Heart right ventricle (tissue), 16 donors: Measurements from ENCODE around the gene PRODH2. TPM values are rescaled to one million over a fixed set of nuclear protein-coding genes. Genes with fewer than 3 reads are reported as not detected.

Experiments used
- ATAC-seq, 8 donors: fragments of 200-7000 bp; cut with Tn5 transposase; one replicate each; pipeline ENCODE4 v1.9.1; 2020; ENCODE audit warnings: mild to moderate bottlenecking in 8 of 8, moderate library complexity in 8 of 8, moderate number of reproducible peaks in 1 of 8
- DNase-seq, 2 donors: peaks; one replicate each; pipeline ENCODE4 v3.0.0-alpha.2; 2020
- H3K27ac ChIP-seq, 10 donors: fragments of 200-600 bp; sonication (generic) in 2 of 10; one replicate each; pipeline versions ENCODE4 v1.5.0 to v1.8.0; 2020 to 2022; ENCODE audit warnings: mild to moderate bottlenecking in 3 of 10
- H3K27me3 ChIP-seq, 7 donors: fragments of 200-600 bp; one replicate each; pipeline ENCODE4 v1.8.0; 2021 to 2022; ENCODE audit warnings: mild to moderate bottlenecking in 2 of 7
- H3K36me3 ChIP-seq, 9 donors: fragments of 200-600 bp; sonication (generic) in 1 of 9; one replicate each; pipeline versions ENCODE4 v1.5.0 to v1.8.0; 2020 to 2022; ENCODE audit warnings: mild to moderate bottlenecking in 2 of 9
- H3K4me1 ChIP-seq, 9 donors: fragments of 200-600 bp; sonication (generic) in 1 of 9; one replicate each; pipeline versions ENCODE4 v1.5.0 to v1.8.0; 2020 to 2022; ENCODE audit warnings: mild to moderate bottlenecking in 4 of 9
- H3K4me3 ChIP-seq, 10 donors: fragments of 200-600 bp; sonication (generic) in 2 of 10; one replicate each; pipeline versions ENCODE4 v1.5.0 to v1.8.0; 2020 to 2022; ENCODE audit warnings: mild to moderate bottlenecking in 7 of 10, moderate library complexity in 2 of 10
- H3K9me3 ChIP-seq, 11 donors: fragments of 200-600 bp in 10 of 11; sonication (generic) in 2 of 11; one replicate each; pipeline versions ENCODE4 v1.5.0 to v1.8.0; 2013 to 2022; ENCODE audit warnings: mild to moderate bottlenecking in 2 of 11, control low read depth in 1 of 11, moderate library complexity in 1 of 11
- WGBS, 2 donors: extraction: QIAGEN DNeasy Blood & Tissue Kit; methylation state at CpG; one replicate each; pipeline ENCODE4 v1.1.7; 2013; ENCODE audit warnings: inconsistent platforms in 1 of 2; 5-methylcytosine and 5-hydroxymethylcytosine counted together
- intact Hi-C, 10 donors: fragments of 100-400 bp; cut with DNase I; formaldehyde crosslinking; loops; one replicate each; pipeline versions ENCODE4 v1.11.1 to v1.14.2; 2022
- long read RNA-seq, 3 donors: library from polyadenylated mRNA; unstranded; transcript quantifications; one replicate each; pipeline ENCODE4 v2.0.0, GENCODE V29; 2020 to 2021
- polyA plus RNA-seq, 2 donors: library from polyadenylated mRNA; stranded (reverse); fragments of 200-250 nt; gene quantifications; one replicate each; pipeline ENCODE4 v1.2.3, GENCODE V29; 2013
- total RNA-seq, 10 donors: library from RNA; stranded (reverse); fragmentation: NEBNext Ultra II Directional in 3 of 10; extraction: Animal tissue kit (Norgen Biotek cat#: 25700) in 3 of 10; gene quantifications; one replicate each; pipeline versions ENCODE4 v1.2.1 to v1.2.4, GENCODE V29; 2021 to 2023
- TF ChIP-seq, protein P1 (sequence below), 9 donors: fragments of 200-600 bp; sonication (generic) in 2 of 9; IDR thresholded peaks; one replicate each; pipeline versions ENCODE4 v1.5.0 to v1.8.0; 2021 to 2022; ENCODE audit warnings: antibody characterized with exemption in 9 of 9, mild to moderate bottlenecking in 5 of 9, moderate library complexity in 1 of 9
- donor health status: Arrhythmogenic right ventricular cardiomyopathy.
- donor health status: ischemic (EF 13 %, LVEDD 7.1; RV severe dilation, severe dysfunction).
- donor health status: healthy with polysubstance abuse.
- donor health status: DM: no; HTN: yes; CAD: no.
- donor health status: DM: no; HTN: no; CAD: no.
- donor health status: ischemic (EF 25% LVEDD 6.9; RV normal size, moderate dysfunction).
- donor health status: ischemic (EF 25% LVEDD 5.7; RV mildly dilated, moderate dysfunction).
- donor health status: healthy.
- donor health status: DM: yes; HTN: yes; CAD: no.
- donor health status: Ischemic cardiomyopathy.
- donor health status: ischemic (EF 35%, LVEDD 5.7; RV mildly dilated, moderate dysfunction).
- donor health status: nonischemic (EF 11% LVEDD 7.7; RV severe dilation, severe dysfunction).
- donor health status: DM: yes; HTN: yes; CAD: no.
- donor health status: PGD.
- donor health status: ischemic (EF 29% LVEDD 5.4; RV normal size, mild dysfunction).
- donor health status: nonischemic (EF 23%, LVEDD 6.1; RV moderate dilation, normal function).

PRODH2 gene, protein sequence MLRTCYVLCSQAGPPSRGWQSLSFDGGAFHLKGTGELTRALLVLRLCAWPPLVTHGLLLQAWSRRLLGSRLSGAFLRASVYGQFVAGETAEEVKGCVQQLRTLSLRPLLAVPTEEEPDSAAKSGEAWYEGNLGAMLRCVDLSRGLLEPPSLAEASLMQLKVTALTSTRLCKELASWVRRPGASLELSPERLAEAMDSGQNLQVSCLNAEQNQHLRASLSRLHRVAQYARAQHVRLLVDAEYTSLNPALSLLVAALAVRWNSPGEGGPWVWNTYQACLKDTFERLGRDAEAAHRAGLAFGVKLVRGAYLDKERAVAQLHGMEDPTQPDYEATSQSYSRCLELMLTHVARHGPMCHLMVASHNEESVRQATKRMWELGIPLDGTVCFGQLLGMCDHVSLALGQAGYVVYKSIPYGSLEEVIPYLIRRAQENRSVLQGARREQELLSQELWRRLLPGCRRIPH
- total RNA-seq (not detected), polyA plus RNA-seq (not detected)
- long read RNA-seq, donor 1 = 0 reads
- long read RNA-seq, donor 2 = 0 reads
- long read RNA-seq, donor 3 = 0 reads

- H3K9me3 ChIP-seq = peaks cover 0 to 2% (median 0%) of the 10 kb centered on the region in 11 donors
- peaks cover 0 to 55% (median 16%) of the 10 kb centered on the region in 7 donors for H3K27me3 ChIP-seq
- no peaks in the 10 kb centered on the region for H3K36me3 ChIP-seq
- no peak within 1 kb of the TSS for H3K27ac ChIP-seq
- intact Hi-C loops = loop anchor here in 2 of 10 donors (10.0 kb wide), 1 partner anchor 118 kb away; no protein-coding TSS in a partner anchor
- ATAC-seq = no peak
- 76 to 77% methylated on average over 26 of the region's 26 CpGs for WGBS, 2 donors
- H3K4me1 ChIP-seq = no peaks in the 10 kb centered on the region
- H3K4me3 ChIP-seq = no peak within 1 kb of the TSS
- DNase-seq = no peak
- TF ChIP-seq, protein P1, sequence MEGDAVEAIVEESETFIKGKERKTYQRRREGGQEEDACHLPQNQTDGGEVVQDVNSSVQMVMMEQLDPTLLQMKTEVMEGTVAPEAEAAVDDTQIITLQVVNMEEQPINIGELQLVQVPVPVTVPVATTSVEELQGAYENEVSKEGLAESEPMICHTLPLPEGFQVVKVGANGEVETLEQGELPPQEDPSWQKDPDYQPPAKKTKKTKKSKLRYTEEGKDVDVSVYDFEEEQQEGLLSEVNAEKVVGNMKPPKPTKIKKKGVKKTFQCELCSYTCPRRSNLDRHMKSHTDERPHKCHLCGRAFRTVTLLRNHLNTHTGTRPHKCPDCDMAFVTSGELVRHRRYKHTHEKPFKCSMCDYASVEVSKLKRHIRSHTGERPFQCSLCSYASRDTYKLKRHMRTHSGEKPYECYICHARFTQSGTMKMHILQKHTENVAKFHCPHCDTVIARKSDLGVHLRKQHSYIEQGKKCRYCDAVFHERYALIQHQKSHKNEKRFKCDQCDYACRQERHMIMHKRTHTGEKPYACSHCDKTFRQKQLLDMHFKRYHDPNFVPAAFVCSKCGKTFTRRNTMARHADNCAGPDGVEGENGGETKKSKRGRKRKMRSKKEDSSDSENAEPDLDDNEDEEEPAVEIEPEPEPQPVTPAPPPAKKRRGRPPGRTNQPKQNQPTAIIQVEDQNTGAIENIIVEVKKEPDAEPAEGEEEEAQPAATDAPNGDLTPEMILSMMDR (IDR thresholded peaks at IDR 0.05) = no peak
These were observed at the start of gene PRODH2 for GRCh38 chr19:35812220-35813042. Gene PRODH2 (minus strand): TSS chr19:35812845. CDS start chr19:35812805, 40 bp downstream.

- Histone ChIP-seq H3K27me3 (peaks cover 11 to 81% (median 65%) of the 10 kb centered on the region in 7 donors), H3K36me3 (no peaks in the 10 kb centered on the region), H3K4me3 (no peak overlapping the region), H3K4me1 (peaks cover 0 to 20% (median 3%) of the 10 kb centered on the region in 9 donors), H3K27ac (no peak overlapping the region), H3K9me3 (no peaks in the 10 kb centered on the region)
- intact Hi-C loops = no loop called here
- TF ChIP-seq, protein P1 (IDR thresholded peaks at IDR 0.05) = no peak
- WGBS, 2 donors = 50 to 53% methylated on average over 19 of the region's 19 CpGs
- ATAC-seq (no peak), DNase-seq (no peak)
These were observed 49.1 kb upstream of the PRODH2 start for GRCh38 chr19:35861640-35862160.

DNA sequence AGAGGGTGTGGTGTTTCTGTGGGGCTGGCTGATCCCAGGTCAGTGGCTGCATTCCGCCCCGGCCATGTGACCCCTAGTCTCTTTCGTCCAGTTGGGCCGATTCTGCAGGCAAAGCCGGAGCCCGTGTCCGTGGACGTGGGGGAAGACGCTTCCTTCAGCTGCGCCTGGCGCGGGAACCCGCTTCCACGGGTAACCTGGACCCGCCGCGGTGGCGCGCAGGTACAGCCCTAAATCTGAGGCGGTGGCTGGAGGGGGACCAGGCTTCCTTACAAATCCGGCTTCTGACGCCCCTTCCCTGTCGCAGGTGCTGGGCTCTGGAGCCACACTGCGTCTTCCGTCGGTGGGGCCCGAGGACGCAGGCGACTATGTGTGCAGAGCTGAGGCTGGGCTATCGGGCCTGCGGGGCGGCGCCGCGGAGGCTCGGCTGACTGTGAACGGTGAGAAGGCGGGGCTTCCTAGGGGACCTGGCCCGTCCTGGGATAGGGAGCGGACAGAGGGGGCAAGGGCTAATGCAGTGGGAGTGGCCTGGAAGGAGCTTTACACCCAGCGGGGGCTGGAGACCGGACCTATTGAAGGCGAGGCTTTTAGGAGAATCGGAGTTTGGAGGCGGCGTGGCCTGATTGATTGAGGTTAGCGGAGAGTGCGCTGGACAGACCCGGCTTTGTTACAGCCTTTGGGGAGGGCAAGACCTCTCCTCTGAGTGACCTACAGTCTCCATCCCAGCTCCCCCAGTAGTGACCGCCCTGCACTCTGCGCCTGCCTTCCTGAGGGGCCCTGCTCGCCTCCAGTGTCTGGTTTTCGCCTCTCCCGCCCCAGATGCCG, 48.4 kb upstream of the PRODH2 start:
- TF ChIP-seq, protein P1 (IDR thresholded peaks at IDR 0.05) = no peak
- no peaks in the 10 kb centered on the region for H3K9me3 ChIP-seq
- no peaks in the 10 kb centered on the region for H3K36me3 ChIP-seq
- no peak overlapping the region for H3K4me3 ChIP-seq
- DNase-seq = no peak
- intact Hi-C loops = no loop called here
- H3K4me1 ChIP-seq = peaks cover 0 to 26% (median 9%) of the 10 kb centered on the region in 9 donors
- WGBS, 2 donors = 7 to 8% methylated on average over 53 to 55 of the region's 55 CpGs
- peak in 5 of 8 donors; percentile 28 to 54 (median 46) for ATAC-seq
- H3K27ac ChIP-seq = no peak overlapping the region
- peaks cover 18 to 88% (median 71%) of the 10 kb centered on the region in 7 donors for H3K27me3 ChIP-seq
